NCI-H69 (cell line): ENCODE data around the gene RBM28.

Experiments used
- DNase-seq: peaks from one replicate; lab custom pipeline; 2025; lab: John Stamatoyannopoulos, UW

The RBM28 gene, protein sequence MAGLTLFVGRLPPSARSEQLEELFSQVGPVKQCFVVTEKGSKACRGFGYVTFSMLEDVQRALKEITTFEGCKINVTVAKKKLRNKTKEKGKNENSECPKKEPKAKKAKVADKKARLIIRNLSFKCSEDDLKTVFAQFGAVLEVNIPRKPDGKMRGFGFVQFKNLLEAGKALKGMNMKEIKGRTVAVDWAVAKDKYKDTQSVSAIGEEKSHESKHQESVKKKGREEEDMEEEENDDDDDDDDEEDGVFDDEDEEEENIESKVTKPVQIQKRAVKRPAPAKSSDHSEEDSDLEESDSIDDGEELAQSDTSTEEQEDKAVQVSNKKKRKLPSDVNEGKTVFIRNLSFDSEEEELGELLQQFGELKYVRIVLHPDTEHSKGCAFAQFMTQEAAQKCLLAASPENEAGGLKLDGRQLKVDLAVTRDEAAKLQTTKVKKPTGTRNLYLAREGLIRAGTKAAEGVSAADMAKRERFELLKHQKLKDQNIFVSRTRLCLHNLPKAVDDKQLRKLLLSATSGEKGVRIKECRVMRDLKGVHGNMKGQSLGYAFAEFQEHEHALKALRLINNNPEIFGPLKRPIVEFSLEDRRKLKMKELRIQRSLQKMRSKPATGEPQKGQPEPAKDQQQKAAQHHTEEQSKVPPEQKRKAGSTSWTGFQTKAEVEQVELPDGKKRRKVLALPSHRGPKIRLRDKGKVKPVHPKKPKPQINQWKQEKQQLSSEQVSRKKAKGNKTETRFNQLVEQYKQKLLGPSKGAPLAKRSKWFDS

DNA sequence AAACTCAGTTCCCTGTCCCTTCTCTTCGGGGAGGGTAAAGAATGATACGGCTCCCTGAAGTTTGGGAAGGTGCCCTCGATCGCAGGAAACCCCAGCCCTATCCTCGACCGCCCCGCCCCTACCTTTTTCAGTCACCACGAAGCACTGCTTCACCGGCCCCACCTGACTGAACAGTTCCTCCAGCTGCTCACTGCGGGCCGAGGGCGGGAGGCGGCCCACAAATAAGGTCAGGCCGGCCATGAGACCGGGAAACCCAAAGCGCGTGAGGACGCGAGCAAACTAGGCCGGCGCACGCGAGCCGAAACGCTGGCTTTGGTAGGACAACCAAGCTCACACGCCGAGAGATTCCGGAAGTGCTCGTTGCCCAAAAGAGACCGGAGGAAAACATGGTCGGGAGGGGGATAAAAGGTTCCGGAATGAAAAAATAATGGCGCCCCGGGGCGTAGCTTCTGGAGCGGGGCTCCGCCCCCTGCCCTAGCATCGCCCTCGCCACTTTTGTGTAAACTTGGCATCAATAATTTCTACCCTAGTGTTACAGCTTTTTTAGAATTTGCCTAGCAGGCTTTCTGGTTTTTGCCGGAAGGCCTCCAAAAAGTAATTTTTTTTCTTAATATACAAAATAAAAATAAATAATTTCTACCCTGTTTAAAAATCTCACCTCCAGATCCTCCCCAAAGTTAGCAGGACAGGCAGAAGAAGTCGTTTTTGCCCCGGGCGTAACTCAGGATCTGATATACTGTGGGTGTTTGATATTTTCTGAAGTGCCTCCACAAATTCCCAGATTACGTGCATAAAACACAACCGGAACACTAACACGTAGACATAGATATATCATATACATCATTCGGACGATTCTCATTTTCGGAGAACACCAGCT, at the start of gene RBM28:
Gene RBM28 (minus strand): TSS at position 355 of the 877 bp plus-strand sequence. CDS start 115 bp downstream, at position 240.
- DNase-seq: peak; percentile 96

DNA sequence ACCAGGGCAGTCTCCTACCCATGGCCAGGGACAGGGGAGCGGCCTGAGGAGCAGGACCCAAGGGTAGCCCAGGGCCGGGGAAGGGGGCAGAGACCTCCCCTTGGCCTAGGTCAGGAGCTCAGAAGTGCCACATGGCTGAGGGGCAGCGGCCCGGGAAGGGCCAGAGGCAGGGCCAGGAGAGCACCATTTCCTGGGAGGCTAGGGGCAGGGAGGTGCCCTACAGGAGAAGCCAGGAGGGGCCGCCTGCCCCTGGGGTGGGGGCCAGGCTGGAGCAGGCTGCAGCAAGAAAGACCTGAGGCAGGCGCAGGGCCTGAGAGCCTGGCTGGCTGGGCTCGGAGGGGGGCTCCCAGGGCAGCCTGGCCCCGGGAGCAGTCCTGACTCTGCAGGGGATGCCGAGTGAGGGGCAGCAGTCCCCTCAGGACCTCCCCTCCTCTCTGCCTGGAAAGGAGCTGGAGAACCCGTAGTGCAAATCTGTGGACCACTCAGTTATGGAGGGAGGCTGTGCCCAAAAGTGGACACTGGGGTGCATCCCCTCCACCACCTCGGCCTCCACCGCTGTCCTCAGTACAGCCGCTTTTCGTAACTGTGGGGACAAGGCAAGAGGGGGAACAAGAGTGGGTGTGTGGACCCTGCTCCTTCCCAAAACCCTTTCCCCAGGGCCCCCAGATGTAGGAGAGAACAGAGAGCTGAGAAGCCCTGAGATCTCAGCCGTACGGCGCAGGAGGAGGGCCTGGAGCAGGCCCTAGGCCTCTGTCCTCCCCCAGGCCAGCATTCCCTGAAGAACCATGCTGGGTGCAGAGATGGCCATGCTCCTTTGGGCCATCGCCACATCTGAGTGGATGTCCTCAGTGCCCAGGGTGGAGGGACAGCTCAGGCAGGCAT, 49.0 kb upstream of the RBM28 start:
- DNase-seq: no peak

GRCh38 chr7:128391805-128392204, 48.1 kb upstream of the RBM28 start:
- DNase-seq: no peak

DNA sequence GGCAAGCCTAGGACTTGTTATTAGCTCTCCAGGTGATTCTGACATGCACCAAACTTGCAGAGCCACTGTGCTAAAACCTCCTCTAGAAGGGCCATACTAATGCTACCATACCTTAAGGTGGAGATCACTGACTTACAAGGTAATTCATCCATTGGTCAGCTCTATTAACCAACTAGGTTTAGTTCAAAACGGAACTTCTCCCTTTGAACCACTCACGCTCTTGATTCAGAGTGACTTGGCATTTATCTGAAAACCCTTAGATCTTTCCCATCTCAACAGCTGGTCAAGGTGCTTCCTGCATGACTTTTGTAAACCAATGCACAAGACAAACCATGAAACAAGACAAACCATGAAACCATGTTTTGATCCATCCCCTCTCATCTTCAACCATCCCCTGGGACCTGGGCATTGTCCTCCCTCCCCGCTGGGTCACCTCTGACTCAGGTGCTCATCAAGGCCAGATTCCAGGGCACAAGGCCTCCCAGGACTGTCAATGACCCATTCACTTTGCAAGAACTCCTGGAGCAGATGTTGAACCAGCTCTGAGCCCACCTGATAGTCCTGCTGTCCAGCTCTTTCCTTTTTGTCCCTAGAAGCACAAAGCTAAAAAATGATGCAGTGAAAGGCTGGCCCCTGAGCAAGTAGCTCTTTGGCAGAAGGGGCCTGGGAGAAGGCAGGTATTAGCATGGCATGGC, 47.3 kb upstream of the RBM28 start:
- DNase-seq: no peak

DNA sequence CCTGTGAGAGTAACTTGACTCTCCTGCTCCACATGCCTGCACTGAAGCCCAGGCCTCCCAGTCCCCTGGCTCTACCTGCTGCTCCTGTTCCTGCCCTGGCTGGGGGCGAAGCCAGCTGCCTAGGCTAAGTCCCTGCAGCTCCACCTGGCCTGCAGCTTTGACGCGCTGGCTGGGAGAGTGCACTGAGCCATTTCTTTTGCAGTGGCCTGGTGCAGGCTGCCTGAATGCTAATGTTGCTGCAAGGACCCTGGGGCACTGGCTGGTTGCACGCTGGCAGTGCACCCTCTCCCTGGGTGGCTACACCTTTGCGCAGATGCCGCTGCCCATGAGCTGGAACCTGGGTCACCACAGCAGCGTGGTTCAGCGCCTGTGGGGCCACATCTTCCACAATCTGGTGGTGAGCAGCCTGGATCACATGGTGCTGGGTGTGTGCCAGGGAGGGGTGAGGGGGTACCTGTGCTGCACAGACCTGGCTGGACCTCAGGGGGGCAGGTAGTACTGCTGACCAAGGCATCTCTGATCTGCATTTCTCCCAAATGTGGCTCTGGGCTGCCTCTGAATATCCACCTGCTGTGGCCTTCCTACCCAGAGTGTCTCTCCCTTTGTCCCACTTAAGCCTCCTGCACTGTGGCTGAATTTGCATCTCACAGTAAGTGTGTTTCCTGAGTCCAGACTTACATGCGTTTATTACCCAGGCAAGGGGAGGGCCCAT, 46.1 kb upstream of the RBM28 start:
- DNase-seq: peak; percentile 32

DNA sequence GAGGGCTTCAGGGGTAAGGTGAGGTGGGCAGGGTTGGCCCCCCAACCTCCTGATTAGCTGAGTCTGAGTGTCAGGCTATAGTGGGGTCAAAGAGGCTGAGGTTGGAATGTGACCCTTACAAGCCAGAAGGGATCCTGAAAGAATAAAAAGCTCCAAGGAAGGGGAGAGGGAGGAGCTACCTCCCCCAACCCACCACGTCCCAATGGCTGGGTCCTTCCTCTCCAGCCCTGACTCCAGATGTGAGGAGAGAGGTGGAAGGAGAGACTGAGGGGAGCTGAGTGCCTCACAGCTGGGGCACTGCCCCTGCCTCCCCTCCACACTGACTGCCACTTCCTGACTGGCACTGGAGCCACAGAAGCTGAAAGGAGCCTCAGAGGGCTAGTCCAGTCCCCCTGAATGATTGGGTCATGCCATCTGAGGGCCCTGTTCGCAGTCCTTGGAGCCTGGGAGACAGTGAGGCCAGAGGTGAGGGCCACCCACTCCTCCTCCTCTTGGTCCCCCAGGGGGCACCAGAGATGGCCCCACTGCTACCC, 45.4 kb upstream of the RBM28 start:
- no peak for DNase-seq

- no peak for DNase-seq
Observed at GRCh38 chr7:128388145-128388485, 44.4 kb upstream of the RBM28 start.

GRCh38 chr7:128387216-128388144, 43.8 kb upstream of the RBM28 start:
- DNase-seq: peak; percentile 87

DNA sequence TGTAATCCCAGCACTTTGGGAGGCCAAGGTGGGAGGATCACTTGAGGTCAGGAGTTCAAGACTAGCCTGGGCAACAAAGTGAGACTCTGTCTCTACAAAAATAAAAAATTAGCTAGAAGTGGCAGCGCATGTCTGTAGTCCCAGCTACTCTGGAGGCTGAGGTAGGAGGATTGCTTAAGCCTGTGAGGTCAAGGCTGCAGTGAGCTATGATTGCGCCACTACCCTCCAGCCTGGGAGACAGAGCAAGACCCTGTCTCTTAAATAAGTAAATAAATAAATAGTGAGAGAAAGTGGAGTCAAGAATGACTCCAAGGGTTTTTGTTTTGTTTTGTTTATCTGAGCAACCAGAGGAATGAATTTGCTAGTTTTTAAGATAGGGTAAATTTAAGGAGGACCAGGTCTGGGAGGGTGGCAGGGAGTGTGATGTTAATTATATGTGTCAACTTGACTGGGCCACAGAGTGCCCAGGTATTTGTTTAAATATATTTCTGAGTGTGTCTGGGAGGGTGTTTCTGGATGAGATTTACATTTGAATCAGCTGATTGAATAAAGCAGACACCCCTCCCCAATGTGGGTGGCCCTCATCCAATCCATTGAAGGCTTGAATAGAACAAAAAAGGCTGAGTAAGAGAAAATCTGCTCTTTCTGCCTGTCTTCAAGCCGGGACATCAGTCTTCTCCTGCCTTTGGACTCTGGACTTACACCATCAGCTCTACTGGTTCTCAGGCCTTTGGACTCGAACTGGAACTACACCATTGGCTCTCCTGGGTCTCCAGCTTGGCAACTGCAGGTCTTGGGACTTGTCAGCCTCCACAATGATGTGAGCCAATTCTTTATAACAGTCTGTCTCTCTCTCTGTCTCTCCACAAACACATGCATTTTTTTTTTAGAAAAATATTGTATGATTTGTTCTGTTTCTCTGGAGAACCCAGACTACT, 42.5 kb upstream of the RBM28 start:
- DNase-seq: no peak

DNA sequence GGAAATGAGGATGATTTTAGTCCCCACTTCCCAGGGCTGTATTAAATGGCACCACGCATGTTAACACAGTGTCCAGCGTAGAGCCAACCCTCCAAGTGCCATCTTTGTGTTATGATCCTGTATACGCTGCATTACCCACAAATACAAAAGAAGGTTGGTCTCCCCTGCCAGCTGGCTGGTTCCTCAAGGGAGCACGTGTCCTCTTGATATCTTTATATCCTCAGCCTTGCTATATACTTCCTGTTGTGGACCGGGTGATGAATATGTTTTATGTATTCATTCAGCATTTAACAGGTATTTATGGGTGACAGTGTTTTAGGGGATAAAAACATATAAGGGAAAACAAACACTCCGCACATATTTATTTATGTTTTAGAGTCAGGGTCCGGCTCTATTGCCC, 41.0 kb upstream of the RBM28 start:
- DNase-seq: no peak

DNA sequence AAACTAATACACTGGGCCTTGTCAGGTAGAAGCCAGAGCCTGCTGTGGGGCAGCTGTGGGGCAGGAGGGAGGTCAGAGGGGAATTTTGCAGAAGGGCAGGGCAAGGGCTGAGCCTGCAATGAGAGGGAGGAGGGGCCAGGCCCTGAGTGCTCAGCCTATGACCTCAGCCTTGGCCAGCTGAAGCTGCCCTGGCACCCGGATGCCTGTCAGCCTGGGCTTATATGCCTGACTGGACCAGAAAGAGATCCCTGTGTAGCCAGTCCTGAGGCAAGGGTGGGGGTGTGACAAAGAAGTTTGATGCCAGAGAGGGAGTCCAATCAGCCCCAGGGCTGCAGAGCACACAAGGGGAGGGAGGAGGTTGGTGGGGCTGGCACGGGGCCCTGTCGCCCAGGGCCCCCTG, 40.1 kb upstream of the RBM28 start:
- peak; percentile 34 for DNase-seq

- peak; percentile 43 for DNase-seq
Observed at GRCh38 chr7:128381161-128381821, 37.6 kb upstream of the RBM28 start.

- DNase-seq: no peak
Observed at GRCh38 chr7:128380483-128381106, 36.9 kb upstream of the RBM28 start.

DNA sequence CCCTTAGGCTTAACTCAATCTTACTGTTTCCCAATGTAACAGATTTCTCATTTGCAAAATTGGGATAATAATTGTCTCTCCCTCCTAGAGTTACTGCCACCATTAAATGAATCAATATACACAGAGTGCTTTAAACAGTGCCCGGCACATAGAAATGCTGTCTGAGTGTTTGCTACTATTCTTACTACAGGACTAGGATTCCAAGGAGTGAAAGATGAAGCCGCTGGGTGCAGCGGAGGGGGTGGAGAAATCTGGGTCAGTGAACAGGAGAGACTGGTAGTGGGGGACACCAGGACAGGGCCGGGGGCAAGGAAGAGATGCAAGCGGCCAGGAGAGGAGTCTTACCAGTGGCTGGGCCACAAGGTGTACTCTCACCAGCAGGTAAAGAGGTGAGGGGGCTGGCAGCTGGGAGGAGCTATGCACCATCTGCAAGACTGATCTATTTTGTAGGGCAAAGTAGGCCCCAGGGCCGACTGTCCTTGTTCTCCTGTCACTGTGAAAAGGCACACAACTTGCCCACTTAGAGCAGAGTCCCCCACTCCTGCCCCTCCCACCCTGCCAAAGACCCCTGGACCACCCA, 36.3 kb upstream of the RBM28 start:
- DNase-seq: no peak

- no peak for DNase-seq
Observed at GRCh38 chr7:128378637-128379036, 34.9 kb upstream of the RBM28 start.

DNA sequence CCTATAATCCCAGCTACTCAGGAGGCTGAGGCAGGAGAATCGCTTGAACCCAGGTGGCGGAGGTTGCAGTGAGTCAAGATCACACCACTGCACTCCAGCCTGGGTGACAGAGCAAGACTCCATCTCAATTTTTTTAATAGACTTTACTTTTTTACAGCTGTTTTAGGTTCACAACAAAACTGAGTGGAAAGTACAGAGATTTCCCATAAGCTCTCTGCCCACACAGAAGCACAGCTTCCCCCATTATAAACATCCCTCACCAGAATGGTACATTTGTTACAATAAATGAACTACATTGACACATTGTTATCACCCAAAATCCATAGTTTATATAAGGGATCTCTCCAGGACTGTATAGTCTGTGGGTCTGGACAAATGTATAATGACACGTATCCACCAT, 32.4 kb upstream of the RBM28 start:
- no peak for DNase-seq
